Measurements from ENCODE around the gene FBXO46.

GRCh38 chr19:45754323-45754722 is 23.6 kb upstream of the FBXO46 start:
- TF ChIP-seq KAT7 (CRISPR knock-in tag; IDR thresholded peaks at IDR 0.05; ENCODE audit: borderline replicate concordance) (no peak), ZNF317 (CRISPR knock-in tag; IDR thresholded peaks at IDR 0.05; ENCODE audit: borderline replicate concordance, low read depth) (no peak), ARID4B (CRISPR knock-in tag; IDR thresholded peaks at IDR 0.05; ENCODE audit: borderline replicate concordance) (no peak), TEAD1 (CRISPR knock-in tag; IDR thresholded peaks at IDR 0.05) (no peak), SP1 (CRISPR knock-in tag; conservative IDR thresholded peaks at IDR 0.05) (no peak), JUN (CRISPR knock-in tag; IDR thresholded peaks at IDR 0.05) (no peak), CREM (CRISPR knock-in tag; IDR thresholded peaks at IDR 0.05) (no peak)
- TF ChIP-seq, protein P1, sequence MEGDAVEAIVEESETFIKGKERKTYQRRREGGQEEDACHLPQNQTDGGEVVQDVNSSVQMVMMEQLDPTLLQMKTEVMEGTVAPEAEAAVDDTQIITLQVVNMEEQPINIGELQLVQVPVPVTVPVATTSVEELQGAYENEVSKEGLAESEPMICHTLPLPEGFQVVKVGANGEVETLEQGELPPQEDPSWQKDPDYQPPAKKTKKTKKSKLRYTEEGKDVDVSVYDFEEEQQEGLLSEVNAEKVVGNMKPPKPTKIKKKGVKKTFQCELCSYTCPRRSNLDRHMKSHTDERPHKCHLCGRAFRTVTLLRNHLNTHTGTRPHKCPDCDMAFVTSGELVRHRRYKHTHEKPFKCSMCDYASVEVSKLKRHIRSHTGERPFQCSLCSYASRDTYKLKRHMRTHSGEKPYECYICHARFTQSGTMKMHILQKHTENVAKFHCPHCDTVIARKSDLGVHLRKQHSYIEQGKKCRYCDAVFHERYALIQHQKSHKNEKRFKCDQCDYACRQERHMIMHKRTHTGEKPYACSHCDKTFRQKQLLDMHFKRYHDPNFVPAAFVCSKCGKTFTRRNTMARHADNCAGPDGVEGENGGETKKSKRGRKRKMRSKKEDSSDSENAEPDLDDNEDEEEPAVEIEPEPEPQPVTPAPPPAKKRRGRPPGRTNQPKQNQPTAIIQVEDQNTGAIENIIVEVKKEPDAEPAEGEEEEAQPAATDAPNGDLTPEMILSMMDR (IDR thresholded peaks at IDR 0.05): no peak
